Measurements from ENCODE around the gene MICALL2.

DNA sequence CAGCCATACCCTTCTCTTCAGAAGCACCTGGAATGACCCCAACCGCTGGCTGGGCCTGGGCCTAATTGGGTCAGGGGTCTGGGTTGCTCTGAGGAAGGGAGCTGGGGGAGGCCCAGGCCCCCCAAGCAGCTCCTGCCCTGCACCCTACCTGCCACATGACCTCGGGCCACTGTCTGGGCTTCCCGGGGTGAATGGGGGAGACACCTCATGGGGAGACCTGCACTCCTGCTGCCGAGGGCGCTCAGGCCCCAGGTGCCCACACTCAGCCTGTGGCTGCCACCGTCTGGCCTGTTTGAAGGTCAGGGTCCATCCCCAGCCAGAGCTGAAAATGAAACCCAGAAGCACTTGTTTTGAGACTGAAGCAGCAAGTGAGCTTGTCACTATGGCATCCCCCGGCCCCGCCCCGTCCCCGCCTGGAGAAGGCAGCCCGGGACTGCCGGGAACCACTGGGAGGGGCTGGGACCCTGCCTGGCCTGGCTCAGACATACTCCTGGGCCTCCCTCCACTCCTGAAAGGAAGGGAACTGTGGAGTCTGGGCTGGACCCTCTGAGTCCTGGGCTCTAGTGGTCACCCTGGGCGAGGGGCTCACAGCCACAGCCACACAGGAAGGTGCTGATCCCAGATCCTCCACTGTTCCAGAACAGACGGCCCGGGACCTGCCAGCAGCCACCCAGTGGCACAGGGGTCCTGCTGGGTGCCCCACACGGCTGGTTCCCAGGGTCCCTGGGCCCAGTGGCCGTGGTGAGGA is 7.4 kb upstream of the MICALL2 start:
- TF ChIP-seq EZH2 (IDR thresholded peaks at IDR 0.05; ENCODE audit: insufficient read depth, poor library complexity, severe bottlenecking) (no peak), EZH2phosphoT487 (IDR thresholded peaks at IDR 0.05; ENCODE audit: insufficient read depth, low read depth) (no peak)
